Fibroblast of pulmonary artery (primary cell): Measurements from ENCODE around the gene KCNQ1.
A peak's percentile ranks its signal among the peaks of the same experiment; 100 is the strongest.

ENCODE experiments used
- DNase-seq: peaks from one replicate; pipeline ENCODE4 v3.0.0-alpha.2; 2010; ENCODE audit warnings: low read depth
- H3K4me3 ChIP-seq: replicated peaks from 2 replicates; pipeline ENCODE4 v1.5.1; 2011; ENCODE audit warnings: low read depth, mild to moderate bottlenecking, control low read depth, low read length, moderate library complexity
- CTCF ChIP-seq: IDR thresholded peaks from 2 replicates; pipeline ENCODE4 v1.5.1; 2011; ENCODE audit warnings: mild to moderate bottlenecking, control low read depth, low read length, inconsistent platforms; ENCODE audit errors: missing control alignments

KCNQ1 gene

GRCh38 chr11:2528301-2529050 is 83.7 kb downstream of the KCNQ1 start:
- TF ChIP-seq CTCF, result no peak
- no peak overlapping the region for H3K4me3 ChIP-seq
- no peak for DNase-seq

- no peak overlapping the region for H3K4me3 ChIP-seq
- TF ChIP-seq CTCF, result no peak
- DNase-seq, result no peak
Observed at GRCh38 chr11:2529173-2529572, 84.4 kb downstream of the KCNQ1 start.

GRCh38 chr11:2529636-2530035 is 84.8 kb downstream of the KCNQ1 start:
- TF ChIP-seq CTCF, result no peak
- no peak overlapping the region for H3K4me3 ChIP-seq
- DNase-seq, result no peak

GRCh38 chr11:2530131-2530854 is 85.5 kb downstream of the KCNQ1 start:
- no peak overlapping the region for H3K4me3 ChIP-seq
- no peak for TF ChIP-seq CTCF
- DNase-seq, result no peak

DNA sequence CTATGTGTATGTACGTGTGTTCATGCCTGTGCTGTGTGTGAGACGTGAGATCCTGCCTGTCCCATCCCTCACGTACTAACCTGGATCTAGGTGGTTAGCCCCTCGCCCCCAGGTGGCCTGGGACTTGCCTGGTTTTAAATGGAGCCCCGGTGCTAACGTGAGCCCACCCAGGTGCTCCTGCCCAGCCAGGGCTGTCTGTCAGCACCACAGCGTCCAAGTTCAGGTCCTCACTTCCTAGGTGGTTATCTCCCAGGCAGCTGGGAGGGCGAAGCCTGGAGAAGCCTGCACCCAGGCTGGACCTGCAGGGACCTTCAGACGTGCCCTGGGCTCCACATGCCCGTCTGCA is 86.0 kb downstream of the KCNQ1 start:
- H3K4me3 ChIP-seq, result no peak overlapping the region
- no peak for DNase-seq
- TF ChIP-seq CTCF, result no peak

DNA sequence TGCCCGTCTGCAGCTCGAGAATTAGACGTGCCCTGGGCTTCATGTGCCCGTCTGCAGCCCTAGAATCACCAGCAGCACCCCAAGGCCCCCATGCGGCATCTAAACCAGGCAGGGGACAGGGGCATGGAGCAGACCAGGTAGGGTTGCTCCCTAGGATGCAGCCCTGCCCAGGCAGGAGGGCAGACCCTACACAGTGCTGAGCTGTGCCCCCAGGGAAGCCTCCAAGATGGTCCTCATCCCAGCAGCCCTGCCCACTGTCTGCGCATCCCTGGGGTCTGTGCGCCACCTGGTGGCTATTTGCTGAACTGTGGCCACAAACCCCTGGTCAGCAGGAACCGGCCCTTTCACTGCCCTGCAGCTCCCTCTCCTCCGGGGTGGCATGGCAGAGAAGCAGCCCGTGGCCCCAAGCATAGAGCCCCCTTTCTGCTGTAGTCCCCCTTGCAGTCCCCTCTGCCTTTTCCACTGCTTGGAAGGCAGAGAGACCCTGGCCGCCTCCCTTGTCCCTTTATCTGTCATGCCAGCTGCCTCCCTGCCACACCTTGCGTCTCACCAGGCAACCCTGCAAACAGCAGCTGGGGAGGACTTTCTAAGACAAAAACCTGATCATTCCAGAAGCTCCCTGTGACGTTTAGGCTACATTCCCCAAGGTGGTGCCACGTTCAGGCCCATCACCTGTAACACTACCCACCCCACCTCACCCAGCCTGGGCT is 86.6 kb downstream of the KCNQ1 start:
- no peak overlapping the region for H3K4me3 ChIP-seq
- peak; percentile 92 for TF ChIP-seq CTCF
- DNase-seq, result peak; percentile 60
